K562 (cell line): ENCODE measurements around the gene DMWD. TPM values are rescaled to one million over a fixed set of nuclear protein-coding genes. Genes with fewer than 3 reads are reported as not detected.

Experiments used
- ATAC-seq: fragments of 200-7000 bp; cut with Tn5 transposase; 3 replicates; pipeline ENCODE4 v1.9.1; 2020; ENCODE audit warnings: moderate library complexity
- BruUV-seq: library from RNA; stranded (reverse); fragments of 400-500 nt; replicated peaks from 2 replicates; lab custom pipeline; 2021; lab: Mats Ljungman, UMichigan
- CTCF ChIA-PET: fragments of 300-600 bp; formaldehyde crosslinking; extraction: SDS; loops from one replicate; lab custom pipeline; 2021; ENCODE audit warnings: low intra/inter-chr PET ratio; lab: Yijun Ruan, JAX
- POLR2A ChIA-PET: fragments of 300-600, 350-650 bp; sonication (Branson Sonifier 250); formaldehyde crosslinking; extraction: SDS; loops from one replicate; lab custom pipeline; 2021; ENCODE audit warnings: antibody characterized with exemption, inconsistent platforms; lab: Yijun Ruan, JAX
- DNase-seq, 4 experiments: peaks; one replicate each; pipeline versions ENCODE4 v3.0.0 to v3.0.0-alpha.2; 2011 to 2018; ENCODE audit warnings: low spot score in 3 of 4, mixed read lengths in 3 of 4; ENCODE audit errors: extremely low read depth in 1 of 4
- FAIRE-seq: peaks from 2 replicates; lab custom pipeline; 2011; peaks lifted over from hg19 to GRCh38; lab: Jason Lieb, UNC
- H2AFZ ChIP-seq: 2 replicates; pipeline ENCODE4 v1.6.0; 2011; ENCODE audit warnings: low read depth, low read length, control low read depth, inconsistent platforms
- H3K27ac ChIP-seq: fragments of 200-600 bp; 3 replicates; pipeline ENCODE4 v1.8.0; 2011; ENCODE audit warnings: low read depth, mild to moderate bottlenecking, control low read depth, inconsistent platforms, low read length, moderate library complexity, mixed read lengths; ENCODE audit errors: extremely low read depth
- H3K27me3 ChIP-seq, 2 experiments: fragments of 300-600 bp in 1 of 2; 2 replicates in 1 of 2; 3 replicates in 1 of 2; pipeline versions ENCODE4 v1.6.0 to v1.8.0; 2011; ENCODE audit warnings: inconsistent platforms in 2 of 2, low read length in 2 of 2, mild to moderate bottlenecking in 1 of 2, mixed read lengths in 1 of 2, moderate library complexity in 1 of 2; ENCODE audit not compliant: control insufficient read depth in 2 of 2, insufficient read depth in 2 of 2
- H3K36me3 ChIP-seq: fragments of 300-600 bp; 3 replicates; pipeline ENCODE4 v1.8.0; 2011; ENCODE audit warnings: mild to moderate bottlenecking, low read length, inconsistent platforms; ENCODE audit not compliant: control insufficient read depth, insufficient read depth
- H3K4me1 ChIP-seq, 2 experiments: fragments of 200-600 bp in 1 of 2; replicated peaks in 1 of 2; 2 replicates in 1 of 2; 3 replicates in 1 of 2; pipeline versions ENCODE4 v1.5.1 to v1.8.0; 2011; ENCODE audit warnings: inconsistent platforms in 2 of 2, low read length in 2 of 2, mild to moderate bottlenecking in 1 of 2, mixed read lengths in 1 of 2, moderate library complexity in 1 of 2; ENCODE audit not compliant: control insufficient read depth in 2 of 2, insufficient read depth in 2 of 2
- H3K4me2 ChIP-seq: 2 replicates; pipeline ENCODE4 v1.6.1; 2011; ENCODE audit warnings: low read length, control low read depth, inconsistent platforms, mixed read lengths; ENCODE audit not compliant: insufficient read depth
- H3K4me3 ChIP-seq: fragments of 200-600 bp; sonication (generic), shearing (Covaris generic); 2 replicates; pipeline ENCODE4 v1.5.1; 2016; ENCODE audit warnings: control low read depth, inconsistent platforms
- H3K79me2 ChIP-seq: fragments of 200-600 bp; 3 replicates; pipeline ENCODE4 v1.8.0; 2011; ENCODE audit warnings: low read length, inconsistent platforms; ENCODE audit not compliant: control insufficient read depth, insufficient read depth
- H3K9ac ChIP-seq, 2 experiments: 2 replicates each; pipeline versions ENCODE4 v1.6.0 to v1.6.1; 2011; ENCODE audit warnings: low read depth in 2 of 2, low read length in 2 of 2, control low read depth in 1 of 2, inconsistent platforms in 1 of 2, mild to moderate bottlenecking in 1 of 2, mixed read lengths in 1 of 2; ENCODE audit not compliant: insufficient read depth in 1 of 2
- H3K9me1 ChIP-seq: one replicate; pipeline ENCODE4 v1.6.0; 2011; ENCODE audit warnings: inconsistent platforms, mild to moderate bottlenecking, low read length, moderate library complexity; ENCODE audit not compliant: control insufficient read depth, insufficient read depth
- H3K9me3 ChIP-seq: replicated peaks from 2 replicates; pipeline ENCODE4 v1.5.1; 2011; ENCODE audit warnings: low read depth, low read length, inconsistent platforms; ENCODE audit not compliant: control insufficient read depth, insufficient read depth
- H4K20me1 ChIP-seq: replicated peaks from 2 replicates; pipeline ENCODE4 v1.6.1; 2011; ENCODE audit warnings: low read length, inconsistent platforms, mixed read lengths; ENCODE audit not compliant: control insufficient read depth, insufficient read depth
- GABPA ChIP-seq: fragments of 200-800 bp; sonication (Bioruptor generic); conservative IDR thresholded peaks from 2 replicates; pipeline ENCODE4 v1.6.1; 2016; ENCODE audit warnings: low read depth, missing genetic modification characterization, missing compliant biosample characterization
- HMGN3 ChIP-seq: IDR thresholded peaks from 2 replicates; pipeline ENCODE4 v1.6.1; 2011; ENCODE audit warnings: borderline replicate concordance, low read depth, mild to moderate bottlenecking, mixed read lengths, low read length; ENCODE audit not compliant: insufficient read length; ENCODE audit errors: extremely low read depth
- MAZ ChIP-seq, 2 experiments: fragments of 450-650 bp in 1 of 2; sonication (generic) in 1 of 2; formaldehyde crosslinking; IDR thresholded peaks in 1 of 2; conservative IDR thresholded peaks in 1 of 2; 2 replicates each; pipeline versions ENCODE4 v1.4.0 to v1.5.0; 2020; ENCODE audit warnings: mild to moderate bottlenecking in 1 of 2, missing genetic modification reagents in 1 of 2
- NFE2 ChIP-seq: IDR thresholded peaks from 2 replicates; pipeline ENCODE4 v1.6.1; 2014; ENCODE audit warnings: antibody characterized with exemption, low read depth
- RB1 ChIP-seq: fragments of 450-650 bp; IDR thresholded peaks from 2 replicates; pipeline ENCODE4 v1.6.1; 2017; ENCODE audit warnings: low read depth, mild to moderate bottlenecking
- RBM39 ChIP-seq: fragments of 200-400 bp; formaldehyde crosslinking; optimal IDR thresholded peaks from 2 replicates; pipeline ENCODE3; 2018; ENCODE audit warnings: low read depth, low read length
- SPI1 ChIP-seq: IDR thresholded peaks from 2 replicates; pipeline ENCODE4 v1.6.1; 2011; ENCODE audit warnings: low read depth, low read length, control low read depth, borderline replicate concordance
- SRSF1 ChIP-seq: fragments of 200-400 bp; formaldehyde crosslinking; IDR thresholded peaks from 2 replicates; pipeline ENCODE4 v1.6.1; 2017; ENCODE audit warnings: mild to moderate bottlenecking, low read depth, low read length, moderate library complexity
- ZFX ChIP-seq: sonication (generic); formaldehyde crosslinking; IDR thresholded peaks from 2 replicates; pipeline ENCODE4 v1.8.0; 2022; ENCODE audit warnings: mild to moderate bottlenecking, missing genetic modification reagents, moderate library complexity
- WGBS: fragments of 100-300 bp; shearing (Covaris generic); methylation state at CpG from one replicate; pipeline ENCODE4 v1.1.6; 2016; ENCODE audit warnings: low coverage, mixed read lengths; ENCODE audit not compliant: insufficient coverage; ENCODE audit errors: missing lambda C conversion rate; 5-methylcytosine and 5-hydroxymethylcytosine counted together
- in situ Hi-C: fragments of 300-500 bp; cut with MboI; formaldehyde crosslinking; loops from 4 replicates; pipeline ENCODE4 v1.15.0; 2018; ENCODE audit warnings: inconsistent platforms, mixed read lengths
- intact Hi-C: fragments of 100-400 bp; cut with micrococcal nuclease; formaldehyde crosslinking; loops from 2 replicates; pipeline ENCODE4 v1.14.2; 2022
- polyA plus RNA-seq, 8 experiments: library from polyadenylated mRNA; depleted of rRNA in 4 of 8; stranded (reverse) in 5 of 8; unstranded in 3 of 8; fragments of >200 nt; fragmentation: Nextera tagmentation in 2 of 8; fragmentation: Illumina TruSeq in 1 of 8; extraction: Ambion mirVana in 2 of 8; extraction: Trizol in 1 of 8; gene quantifications; 2 replicates each; pipeline versions ENCODE4 v1.2.1 to v1.2.3, GENCODE V29; 2011 to 2014; ENCODE audit warnings: inconsistent platforms in 1 of 8, missing spikeins in 1 of 8
- total RNA-seq, 7 experiments: library from RNA; depleted of rRNA in 6 of 7; stranded (reverse); fragments of >200 nt in 6 of 7; fragmentation: Illumina TruSeq in 2 of 7; extraction: Trizol in 2 of 7; gene quantifications; 2 replicates each; pipeline versions ENCODE4 v1.2.1 to v1.2.3, GENCODE V29; 2011 to 2021; ENCODE audit warnings: low replicate concordance in 1 of 7
- TF ChIP-seq, protein P1 (sequence below): fragments of 450-650 bp; formaldehyde crosslinking; IDR thresholded peaks from 2 replicates; pipeline ENCODE4 v1.4.0; 2020; ENCODE audit warnings: mild to moderate bottlenecking, moderate library complexity
- TF ChIP-seq, protein P2 (sequence below): sonication (generic); formaldehyde crosslinking; IDR thresholded peaks from 2 replicates; pipeline ENCODE4 v1.8.0; 2022; ENCODE audit warnings: missing genetic modification reagents, mild to moderate bottlenecking, borderline replicate concordance
- TF ChIP-seq, protein P3 (sequence below): fragments of 250-450 bp; sonication (Bioruptor Pico); IDR thresholded peaks from 2 replicates; pipeline ENCODE4 v1.8.0; 2022; ENCODE audit warnings: inconsistent platforms

Gene DMWD
- total and polyA plus RNA-seq, 9 of the 15 experiments (the other 6 are each of a cell fraction or from before 2014, with no cell fraction given), result 4.7 to 54.6 (median 19.0) TPM

DNA sequence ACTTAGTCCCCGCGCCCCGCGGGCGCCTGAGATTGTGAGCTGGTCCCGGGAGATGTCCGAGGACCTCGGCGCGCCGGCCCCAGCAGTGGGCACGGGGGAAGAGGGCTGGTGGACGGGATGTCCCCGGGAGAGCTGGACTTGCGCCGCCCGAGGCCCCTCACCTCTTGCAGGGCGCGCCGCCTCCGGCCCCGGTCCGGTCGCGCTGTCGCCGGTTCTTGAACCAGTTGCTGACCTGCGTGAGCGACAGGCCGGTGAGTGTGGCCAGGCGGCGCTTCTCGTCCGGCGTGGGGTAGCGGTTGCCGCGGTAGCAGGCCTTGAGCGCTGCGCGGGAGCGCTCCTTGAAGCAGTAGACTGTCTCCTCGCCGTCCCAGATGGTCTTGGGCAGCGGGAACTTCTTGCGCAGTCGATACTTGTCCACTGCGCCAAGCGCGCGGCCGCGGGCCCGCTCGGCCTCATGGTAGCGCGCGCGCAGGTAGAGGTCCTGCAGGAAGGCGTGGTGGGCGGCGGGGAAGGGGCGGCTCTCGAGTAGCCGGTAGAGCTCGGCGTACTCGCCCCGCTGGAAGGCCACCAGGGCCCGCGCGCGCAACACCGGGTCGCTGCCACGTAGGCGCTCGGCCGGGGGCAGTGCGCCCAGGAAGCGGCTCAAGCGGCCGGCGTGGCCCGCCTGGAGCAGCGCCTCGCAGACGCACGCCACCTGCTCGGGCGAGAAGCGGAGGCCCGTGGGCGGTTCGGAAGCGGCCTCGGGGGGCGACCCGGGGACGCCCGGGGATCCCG lies 24.6 kb downstream of the DMWD start (continued):
- TF ChIP-seq HMGN3, result peak; percentile 18
- TF ChIP-seq RBM39, result no peak
- peak; percentile 49; the same call in 1 of the 2 replicates for TF ChIP-seq RB1
- TF ChIP-seq, protein P1, sequence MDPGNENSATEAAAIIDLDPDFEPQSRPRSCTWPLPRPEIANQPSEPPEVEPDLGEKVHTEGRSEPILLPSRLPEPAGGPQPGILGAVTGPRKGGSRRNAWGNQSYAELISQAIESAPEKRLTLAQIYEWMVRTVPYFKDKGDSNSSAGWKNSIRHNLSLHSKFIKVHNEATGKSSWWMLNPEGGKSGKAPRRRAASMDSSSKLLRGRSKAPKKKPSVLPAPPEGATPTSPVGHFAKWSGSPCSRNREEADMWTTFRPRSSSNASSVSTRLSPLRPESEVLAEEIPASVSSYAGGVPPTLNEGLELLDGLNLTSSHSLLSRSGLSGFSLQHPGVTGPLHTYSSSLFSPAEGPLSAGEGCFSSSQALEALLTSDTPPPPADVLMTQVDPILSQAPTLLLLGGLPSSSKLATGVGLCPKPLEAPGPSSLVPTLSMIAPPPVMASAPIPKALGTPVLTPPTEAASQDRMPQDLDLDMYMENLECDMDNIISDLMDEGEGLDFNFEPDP (CRISPR knock-in tag), result no peak

DNA sequence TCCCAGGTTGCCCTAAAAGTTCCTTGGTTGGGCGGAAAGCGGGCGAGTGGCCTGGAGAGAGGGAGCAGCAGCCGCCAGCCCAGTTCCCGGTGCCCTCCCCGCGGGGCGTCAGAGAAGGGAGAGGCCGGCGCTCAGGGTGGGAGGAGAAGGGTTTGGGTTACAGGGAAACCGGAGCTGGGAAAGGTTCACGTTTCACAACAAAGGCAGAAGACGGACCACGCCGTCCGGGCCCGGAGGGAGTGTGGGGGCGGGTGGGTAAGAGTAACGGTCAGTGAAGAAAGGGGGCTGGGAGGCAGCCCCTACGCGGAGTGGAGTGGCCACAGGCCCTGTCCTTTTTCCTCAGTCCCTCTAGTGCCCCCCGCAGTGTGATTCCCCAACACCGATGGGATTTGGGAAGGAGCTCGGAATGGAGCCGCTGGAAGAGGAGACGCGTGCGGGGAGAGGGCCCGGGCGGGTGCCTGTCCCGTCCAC lies 25.2 kb downstream of the DMWD start:
- Histone ChIP-seq H2AFZ (peak overlapping the region; percentile 87), H3K9me1 (no peaks in the 10 kb centered on the region), H3K9me3 (no peaks in the 10 kb centered on the region), H3K27ac (peak overlapping the region; percentile 77), H3K4me3 (peak overlapping the region; percentile 56), H3K27me3 (no peaks in the 10 kb centered on the region), H3K36me3 (peaks cover 4% of the 10 kb centered on the region; the same call in 1 of the 3 replicates), H3K79me2 (peaks cover 17% of the 10 kb centered on the region; the same call in 2 of the 3 replicates), H3K9ac (peak overlapping the region; percentile 69 to 98), H3K4me1 (peaks cover 10 to 87% of the 10 kb centered on the region in 2 experiments; a peak in 4 of 5 replicates), H3K4me2 (peak overlapping the region; percentile 88), H4K20me1 (no peaks in the 10 kb centered on the region)
- FAIRE-seq, result peak; percentile 40
- POLR2A ChIA-PET, result interaction anchor here (0.6 to 1.7 kb wide), 9 partner anchors 12 to 363 kb away, joined by 3 to 7 read pairs (median 4); partner anchors contain the start of gene SNRPD2
- peak; percentile 64 to 89 (median 71) for DNase-seq
- in situ Hi-C loops, result no loop called here
- CTCF ChIA-PET, result interaction anchor here (0.6 kb wide), 1 partner anchor 119 kb away, joined by 3 read pairs; the partner anchor contains the start of gene IRF2BP1
- no TSS peak for BruUV-seq
- ATAC-seq, result peak; percentile 12
- WGBS, result 5% methylated on average over 19 of the region's 31 CpGs
- intact Hi-C loops, result no loop called here
- TF ChIP-seq RB1, result 0 out of 2 replicates have a peak, but pooled peaks have one; percentile 11
- TF ChIP-seq SRSF1, result no peak
- TF ChIP-seq, protein P2, sequence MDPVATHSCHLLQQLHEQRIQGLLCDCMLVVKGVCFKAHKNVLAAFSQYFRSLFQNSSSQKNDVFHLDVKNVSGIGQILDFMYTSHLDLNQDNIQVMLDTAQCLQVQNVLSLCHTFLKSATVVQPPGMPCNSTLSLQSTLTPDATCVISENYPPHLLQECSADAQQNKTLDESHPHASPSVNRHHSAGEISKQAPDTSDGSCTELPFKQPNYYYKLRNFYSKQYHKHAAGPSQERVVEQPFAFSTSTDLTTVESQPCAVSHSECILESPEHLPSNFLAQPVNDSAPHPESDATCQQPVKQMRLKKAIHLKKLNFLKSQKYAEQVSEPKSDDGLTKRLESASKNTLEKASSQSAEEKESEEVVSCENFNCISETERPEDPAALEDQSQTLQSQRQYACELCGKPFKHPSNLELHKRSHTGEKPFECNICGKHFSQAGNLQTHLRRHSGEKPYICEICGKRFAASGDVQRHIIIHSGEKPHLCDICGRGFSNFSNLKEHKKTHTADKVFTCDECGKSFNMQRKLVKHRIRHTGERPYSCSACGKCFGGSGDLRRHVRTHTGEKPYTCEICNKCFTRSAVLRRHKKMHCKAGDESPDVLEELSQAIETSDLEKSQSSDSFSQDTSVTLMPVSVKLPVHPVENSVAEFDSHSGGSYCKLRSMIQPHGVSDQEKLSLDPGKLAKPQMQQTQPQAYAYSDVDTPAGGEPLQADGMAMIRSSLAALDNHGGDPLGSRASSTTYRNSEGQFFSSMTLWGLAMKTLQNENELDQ (CRISPR knock-in tag), result no peak
- peak in 1 of 2 experiments; percentile 69; a peak in 3 of 4 replicates for TF ChIP-seq MAZ (CRISPR knock-in tag; conservative IDR thresholded peaks at IDR 0.05 in 1 of 2, IDR thresholded peaks at IDR 0.05 in 1 of 2)
- no peak for TF ChIP-seq SPI1
- no peak for TF ChIP-seq ZFX (CRISPR knock-in tag)
- TF ChIP-seq, protein P3, sequence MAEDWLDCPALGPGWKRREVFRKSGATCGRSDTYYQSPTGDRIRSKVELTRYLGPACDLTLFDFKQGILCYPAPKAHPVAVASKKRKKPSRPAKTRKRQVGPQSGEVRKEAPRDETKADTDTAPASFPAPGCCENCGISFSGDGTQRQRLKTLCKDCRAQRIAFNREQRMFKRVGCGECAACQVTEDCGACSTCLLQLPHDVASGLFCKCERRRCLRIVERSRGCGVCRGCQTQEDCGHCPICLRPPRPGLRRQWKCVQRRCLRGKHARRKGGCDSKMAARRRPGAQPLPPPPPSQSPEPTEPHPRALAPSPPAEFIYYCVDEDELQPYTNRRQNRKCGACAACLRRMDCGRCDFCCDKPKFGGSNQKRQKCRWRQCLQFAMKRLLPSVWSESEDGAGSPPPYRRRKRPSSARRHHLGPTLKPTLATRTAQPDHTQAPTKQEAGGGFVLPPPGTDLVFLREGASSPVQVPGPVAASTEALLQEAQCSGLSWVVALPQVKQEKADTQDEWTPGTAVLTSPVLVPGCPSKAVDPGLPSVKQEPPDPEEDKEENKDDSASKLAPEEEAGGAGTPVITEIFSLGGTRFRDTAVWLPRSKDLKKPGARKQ (CRISPR knock-in tag), result no peak
- TF ChIP-seq NFE2, result no peak
- no peak for TF ChIP-seq GABPA (tag)
